Body of pancreas (tissue), 4 donors: ENCODE results near the gene OSBP2. TPM values are rescaled to one million over a fixed set of nuclear protein-coding genes. Genes with fewer than 3 reads are reported as not detected.
A peak's percentile ranks its signal among the peaks of the same experiment; 100 is the strongest.

Source experiments
- ATAC-seq: fragments of 150-250 bp; one replicate; pipeline ENCODE4 v1.9.1; 2016
- DNase-seq, 4 donors: peaks; one replicate each; pipeline ENCODE4 v3.0.0-alpha.2; 2019
- H3K27ac ChIP-seq, 4 donors: fragments of 200-600 bp; sonication (generic); 1 replicate in 3 of 4; 2 replicates in 1 of 4; pipeline versions ENCODE4 v1.5.1 to v1.6.1; 2016 to 2019; ENCODE audit warnings: mild to moderate bottlenecking in 1 of 4, mixed read lengths in 1 of 4, moderate library complexity in 1 of 4
- H3K27me3 ChIP-seq, 2 donors: fragments of 200-600 bp; sonication (generic); one replicate each; pipeline ENCODE4 v1.6.0; 2016; ENCODE audit warnings: mild to moderate bottlenecking in 1 of 2
- H3K36me3 ChIP-seq, 2 donors: fragments of 200-600 bp; sonication (generic); replicated peaks in 1 of 2; 2 replicates each; pipeline ENCODE4 v1.5.1; 2016; ENCODE audit warnings: low read depth in 2 of 2; ENCODE audit not compliant: insufficient read depth in 1 of 2
- H3K4me1 ChIP-seq: fragments of 200-600 bp; sonication (generic); one replicate; pipeline ENCODE4 v1.6.0; 2016
- H3K4me3 ChIP-seq, 2 donors: fragments of 200-600 bp; sonication (generic); 1 replicate in 1 of 2; 2 replicates in 1 of 2; pipeline ENCODE4 v1.5.1; 2016 to 2019
- H3K9me3 ChIP-seq, 3 donors: fragments of 200-600 bp; sonication (generic); 1 replicate in 2 of 3; 2 replicates in 1 of 3; pipeline ENCODE4 v1.5.1; 2016
- POLR2A ChIP-seq, 3 donors: fragments of 450-650 bp; IDR thresholded peaks; one replicate each; pipeline ENCODE4 v1.6.1; 2016; ENCODE audit warnings: antibody characterized with exemption in 3 of 3, mild to moderate bottlenecking in 2 of 3
- WGBS, 2 donors: methylation state at CpG; one replicate each; pipeline ENCODE4 v1.1.5; 2017; 5-methylcytosine and 5-hydroxymethylcytosine counted together
- intact Hi-C: fragments of 100-400 bp; cut with DNase I; formaldehyde crosslinking; loops from one replicate; pipeline ENCODE4 v1.15.1; 2023
- total RNA-seq, 2 donors: library from RNA; depleted of rRNA; stranded (reverse); fragments of >200 nt; gene quantifications; one replicate each; pipeline ENCODE4 v1.1.0, GENCODE V29; 2016
- TF ChIP-seq, protein P1 (sequence below), 7 experiments: fragments of 450-650 bp in 4 of 7; fragments of 200-600 bp in 3 of 7; sonication (generic) in 3 of 7; IDR thresholded peaks; one replicate each; pipeline ENCODE4 v1.5.1; 2016 to 2019; ENCODE audit warnings: antibody characterized with exemption in 7 of 7

Gene OSBP2
- total RNA-seq, 2 donors from 2014 or later = 2.3 to 3.0 TPM

DNA sequence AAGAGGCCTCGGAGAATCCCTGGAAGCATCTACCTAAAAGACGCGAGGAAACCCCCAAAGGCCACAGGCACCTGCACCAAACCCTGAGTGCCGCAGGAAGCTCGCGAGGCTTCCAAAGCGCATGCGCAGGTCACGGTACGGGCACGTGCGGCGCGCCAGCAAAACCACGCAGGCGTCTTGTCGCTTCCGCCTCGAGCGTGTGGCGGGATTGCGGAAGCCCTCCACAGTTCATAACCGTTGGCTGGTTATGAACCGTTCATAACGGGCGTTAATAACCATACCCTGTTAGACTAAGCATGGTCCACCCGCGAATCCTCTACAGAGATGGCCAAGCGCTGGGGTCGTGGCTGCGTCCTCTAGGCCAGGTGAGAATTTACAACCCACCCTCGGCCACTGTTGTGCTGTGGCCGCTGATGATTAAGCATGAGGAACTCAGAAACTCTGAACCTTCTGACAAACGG is 227.5 kb downstream of the OSBP2 start:
- peaks cover 22% of the 10 kb centered on the region for H3K4me1 ChIP-seq
- H3K36me3 ChIP-seq = peaks cover 0 to 7% of the 10 kb centered on the region in 2 donors
- ATAC-seq = peak; percentile 70
- TF ChIP-seq, protein P1, sequence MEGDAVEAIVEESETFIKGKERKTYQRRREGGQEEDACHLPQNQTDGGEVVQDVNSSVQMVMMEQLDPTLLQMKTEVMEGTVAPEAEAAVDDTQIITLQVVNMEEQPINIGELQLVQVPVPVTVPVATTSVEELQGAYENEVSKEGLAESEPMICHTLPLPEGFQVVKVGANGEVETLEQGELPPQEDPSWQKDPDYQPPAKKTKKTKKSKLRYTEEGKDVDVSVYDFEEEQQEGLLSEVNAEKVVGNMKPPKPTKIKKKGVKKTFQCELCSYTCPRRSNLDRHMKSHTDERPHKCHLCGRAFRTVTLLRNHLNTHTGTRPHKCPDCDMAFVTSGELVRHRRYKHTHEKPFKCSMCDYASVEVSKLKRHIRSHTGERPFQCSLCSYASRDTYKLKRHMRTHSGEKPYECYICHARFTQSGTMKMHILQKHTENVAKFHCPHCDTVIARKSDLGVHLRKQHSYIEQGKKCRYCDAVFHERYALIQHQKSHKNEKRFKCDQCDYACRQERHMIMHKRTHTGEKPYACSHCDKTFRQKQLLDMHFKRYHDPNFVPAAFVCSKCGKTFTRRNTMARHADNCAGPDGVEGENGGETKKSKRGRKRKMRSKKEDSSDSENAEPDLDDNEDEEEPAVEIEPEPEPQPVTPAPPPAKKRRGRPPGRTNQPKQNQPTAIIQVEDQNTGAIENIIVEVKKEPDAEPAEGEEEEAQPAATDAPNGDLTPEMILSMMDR (IDR thresholded peaks at IDR 0.05) = no peak
- TF ChIP-seq POLR2A (IDR thresholded peaks at IDR 0.05) = peak in 2 of 3 donors; percentile 22 to 30
- no peak overlapping the region for H3K4me3 ChIP-seq
- H3K9me3 ChIP-seq = no peaks in the 10 kb centered on the region
- peak; percentile 64 to 74 (median 72) for DNase-seq
- intact Hi-C loops = loop anchor here (10.0 kb wide), 2 partner anchors 157 to 277 kb away; no protein-coding TSS in a partner anchor
- H3K27ac ChIP-seq = peak overlapping the region in 1 of 4 donors; percentile 7
- 37 to 46% methylated on average over 8 to 34 of the region's 34 CpGs for WGBS, 2 donors
- H3K27me3 ChIP-seq = no peaks in the 10 kb centered on the region

DNA sequence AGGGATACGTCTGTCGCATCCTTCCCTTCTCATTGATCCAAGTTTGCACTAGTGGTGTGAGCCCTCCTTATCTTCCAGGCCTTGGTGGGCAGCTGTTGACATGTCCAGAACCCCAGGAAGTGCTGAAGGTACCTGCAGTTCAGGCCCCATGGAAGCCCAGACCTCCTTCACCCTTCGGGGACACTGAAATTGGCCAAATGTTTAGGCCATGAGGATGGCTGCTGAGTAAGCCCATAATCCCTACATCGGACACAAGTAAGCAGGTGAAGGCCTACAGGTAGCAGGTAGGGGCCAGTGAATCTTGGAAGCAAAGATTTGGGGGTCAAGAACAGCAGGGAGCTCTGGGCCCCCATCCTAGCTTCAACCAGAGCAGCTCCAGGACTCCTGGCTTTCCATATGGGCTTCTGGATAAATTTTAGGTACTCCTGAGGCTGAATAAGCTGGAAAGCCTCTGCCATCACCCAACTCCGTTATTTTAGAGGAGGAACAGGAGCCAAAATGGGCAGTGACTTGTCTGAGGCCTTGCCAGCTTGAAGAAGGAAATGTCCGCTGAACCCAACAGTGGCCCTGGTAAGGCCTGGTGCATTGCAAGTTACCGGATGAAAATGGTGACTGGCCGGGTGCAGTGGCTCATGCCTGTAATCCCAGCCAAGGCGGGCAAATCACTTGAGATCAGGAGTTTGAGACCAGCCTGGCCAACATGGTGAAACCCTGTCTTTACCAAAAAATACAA is 228.7 kb downstream of the OSBP2 start:
- no peaks in the 10 kb centered on the region for H3K27me3 ChIP-seq
- H3K4me3 ChIP-seq = no peak overlapping the region
- peak in 1 of 4 donors; percentile 5 for DNase-seq
- no peak for TF ChIP-seq POLR2A (IDR thresholded peaks at IDR 0.05)
- 87 to 88% methylated on average over 7 to 9 of the region's 9 CpGs for WGBS, 2 donors
- intact Hi-C loops = loop anchor here (10.0 kb wide), 2 partner anchors 159 to 279 kb away; no protein-coding TSS in a partner anchor
- H3K9me3 ChIP-seq = no peaks in the 10 kb centered on the region
- H3K36me3 ChIP-seq = peaks cover 0 to 15% of the 10 kb centered on the region in 2 donors
- no peak for ATAC-seq
- H3K4me1 ChIP-seq = peaks cover 22% of the 10 kb centered on the region
- no peak overlapping the region for H3K27ac ChIP-seq

DNA sequence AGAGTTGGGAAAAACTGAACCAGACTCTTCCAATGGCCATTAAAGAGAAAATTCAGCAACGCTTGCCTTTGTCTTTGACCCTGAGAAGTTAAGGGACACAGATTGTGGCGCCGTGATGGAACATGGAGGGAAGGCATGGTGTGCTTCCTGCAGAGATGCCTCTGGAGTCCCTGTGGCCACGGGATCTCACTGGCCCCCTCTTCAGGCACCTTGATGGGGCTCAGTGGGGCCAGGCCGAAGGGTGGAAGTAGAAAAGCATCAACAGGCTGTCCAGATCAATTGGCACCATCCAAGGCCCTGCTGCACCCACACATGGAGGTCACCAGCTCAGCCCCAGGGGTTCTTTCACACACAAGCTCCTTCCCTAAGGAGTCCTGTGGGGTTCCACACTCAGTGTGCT is 231.0 kb downstream of the OSBP2 start:
- Histone ChIP-seq H3K4me3 (no peak overlapping the region), H3K4me1 (peaks cover 13% of the 10 kb centered on the region), H3K27ac (no peak overlapping the region), H3K9me3 (no peaks in the 10 kb centered on the region), H3K27me3 (no peaks in the 10 kb centered on the region), H3K36me3 (peaks cover 0 to 19% of the 10 kb centered on the region in 2 donors)
- DNase-seq = no peak
- no peak for TF ChIP-seq POLR2A (IDR thresholded peaks at IDR 0.05)
- no peak for ATAC-seq
- intact Hi-C loops = loop anchor here (10.0 kb wide), 2 partner anchors 161 to 281 kb away; no protein-coding TSS in a partner anchor
- WGBS, 2 donors = 89 to 93% methylated on average over 5 of the region's 5 CpGs

DNA sequence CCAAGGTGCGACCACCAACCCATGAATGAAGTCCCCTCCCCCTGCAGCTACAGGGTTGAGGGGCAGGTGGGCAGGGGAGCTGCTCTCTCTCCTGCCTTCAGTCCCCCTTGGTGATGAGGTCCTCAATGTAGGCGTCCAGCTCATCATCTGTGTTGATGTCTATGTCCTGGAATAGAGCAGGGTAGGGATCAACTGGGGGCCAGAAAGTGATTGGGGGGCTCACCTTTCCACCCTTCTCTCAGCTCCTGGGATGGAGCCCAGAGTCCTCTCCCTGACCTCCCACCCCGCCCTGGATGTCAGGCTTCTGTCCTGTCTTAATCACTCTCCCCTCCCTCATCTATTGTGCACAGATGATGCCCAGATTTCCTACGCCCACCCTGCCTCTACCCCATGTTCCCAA is 232.0 kb downstream of the OSBP2 start:
- no peak for TF ChIP-seq POLR2A (IDR thresholded peaks at IDR 0.05)
- TF ChIP-seq, protein P1 (IDR thresholded peaks at IDR 0.05) = no peak
- no peak for ATAC-seq
- DNase-seq = no peak
- H3K9me3 ChIP-seq = no peaks in the 10 kb centered on the region
- no peaks in the 10 kb centered on the region for H3K27me3 ChIP-seq
- H3K4me1 ChIP-seq = peaks cover 4% of the 10 kb centered on the region
- peaks cover 0 to 26% of the 10 kb centered on the region in 2 donors for H3K36me3 ChIP-seq
- no peak overlapping the region for H3K4me3 ChIP-seq
- intact Hi-C loops = loop anchor here (10.0 kb wide), 2 partner anchors 162 to 282 kb away; no protein-coding TSS in a partner anchor
- WGBS, 2 donors = 91% methylated on average over 4 of the region's 4 CpGs
- H3K27ac ChIP-seq = no peak overlapping the region

DNA sequence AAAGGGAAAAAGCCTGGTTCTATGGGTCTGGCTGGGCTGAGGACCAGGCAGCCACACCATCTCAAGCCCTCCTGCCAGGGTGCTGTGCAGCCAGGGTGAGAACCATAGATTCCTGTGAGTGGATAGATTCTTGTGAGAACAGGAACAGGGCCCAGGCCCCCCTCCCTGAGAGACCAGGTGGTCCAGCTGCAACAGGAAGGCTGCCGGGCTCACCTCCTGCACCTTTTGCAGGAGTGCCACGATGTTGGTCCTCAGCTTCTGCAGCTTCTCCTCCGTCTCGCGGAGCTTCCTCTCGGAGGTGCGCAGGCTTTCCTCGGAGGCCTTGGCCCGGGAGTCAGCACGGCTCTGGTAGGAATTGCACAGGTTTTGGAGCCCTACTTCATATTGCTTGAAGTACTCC is 233.1 kb downstream of the OSBP2 start:
- no peak for TF ChIP-seq POLR2A (IDR thresholded peaks at IDR 0.05)
- H3K9me3 ChIP-seq = no peaks in the 10 kb centered on the region
- no peak for ATAC-seq
- H3K27me3 ChIP-seq = no peaks in the 10 kb centered on the region
- H3K4me3 ChIP-seq = no peak overlapping the region
- intact Hi-C loops = loop anchor here (10.0 kb wide), 2 partner anchors 163 to 283 kb away; no protein-coding TSS in a partner anchor
- peaks cover 8 to 37% of the 10 kb centered on the region in 2 donors for H3K36me3 ChIP-seq
- WGBS, 2 donors = 90 to 93% methylated on average over 3 to 10 of the region's 10 CpGs
- H3K4me1 ChIP-seq = no peaks in the 10 kb centered on the region
- no peak for DNase-seq
- H3K27ac ChIP-seq = no peak overlapping the region

DNA sequence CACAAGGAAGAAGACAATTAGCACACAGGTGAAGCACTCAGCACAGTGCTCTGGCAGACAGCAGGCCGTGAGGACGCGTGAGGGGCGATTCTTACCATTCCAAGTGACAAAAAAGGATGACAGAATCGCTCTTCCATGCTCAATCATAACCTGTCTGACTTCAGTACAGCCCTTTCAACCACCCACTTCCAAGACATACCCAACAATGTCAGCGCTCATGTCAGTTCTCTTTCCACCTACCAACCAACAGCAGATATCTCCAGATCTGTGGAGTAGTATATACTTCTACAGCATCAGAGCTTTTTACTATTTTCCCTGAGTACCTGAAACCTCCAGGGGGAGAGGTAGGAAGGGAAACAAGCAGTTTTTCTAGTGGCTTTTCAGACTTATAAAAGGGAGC is 233.7 kb downstream of the OSBP2 start:
- ATAC-seq (no peak), DNase-seq (no peak)
- Histone ChIP-seq H3K4me3 (no peak overlapping the region), H3K4me1 (no peaks in the 10 kb centered on the region), H3K9me3 (no peaks in the 10 kb centered on the region), H3K36me3 (peaks cover 14 to 40% of the 10 kb centered on the region in 2 donors), H3K27ac (no peak overlapping the region), H3K27me3 (no peaks in the 10 kb centered on the region)
- intact Hi-C loops = loop anchor here (10.0 kb wide), 2 partner anchors 164 to 284 kb away; no protein-coding TSS in a partner anchor
- WGBS, 2 donors = 89 to 93% methylated on average over 6 of the region's 6 CpGs
- TF ChIP-seq, protein P1 (IDR thresholded peaks at IDR 0.05) = no peak
- TF ChIP-seq POLR2A (IDR thresholded peaks at IDR 0.05) = no peak
